Mesothelial cell of epicardium (in vitro differentiated cells): ENCODE measurements around the gene MRPS18A. TPM values are rescaled to one million over a fixed set of nuclear protein-coding genes. Genes with fewer than 3 reads are reported as not detected.

Source experiments
- DNase-seq, 2 experiments: peaks; one replicate each; pipeline ENCODE4 v3.0.0; 2021; ENCODE audit warnings: low spot score in 2 of 2; ENCODE audit not compliant: unreplicated experiment in 2 of 2
- H3K27ac Mint-ChIP-seq: 2 replicates; pipeline ENCODE4 v1.8.0; 2021; ENCODE audit warnings: mixed read lengths
- H3K27me3 Mint-ChIP-seq: 2 replicates; pipeline ENCODE4 v1.8.0; 2021; ENCODE audit warnings: low read depth, mixed read lengths
- H3K36me3 Mint-ChIP-seq: 2 replicates; pipeline ENCODE4 v1.8.0; 2021; ENCODE audit warnings: mixed read lengths
- H3K4me1 Mint-ChIP-seq: 2 replicates; pipeline ENCODE4 v1.8.0; 2021; ENCODE audit warnings: mixed read lengths
- H3K4me3 Mint-ChIP-seq: 2 replicates; pipeline ENCODE4 v1.8.0; 2021; ENCODE audit warnings: mild to moderate bottlenecking, moderate library complexity, mixed read lengths
- H3K9me3 Mint-ChIP-seq: 2 replicates; pipeline ENCODE4 v1.8.0; 2021; ENCODE audit warnings: mixed read lengths
- CTCF ChIP-seq: fragments of 200-600 bp; sonication (generic); IDR thresholded peaks from one replicate; pipeline ENCODE4 v1.5.0; 2021; ENCODE audit warnings: antibody characterized with exemption; ENCODE audit not compliant: unreplicated experiment
- total RNA-seq: library from RNA; stranded (reverse); gene quantifications from 3 replicates; pipeline ENCODE4 v1.2.1, GENCODE V29; 2021

MRPS18A gene
- total RNA-seq, 1 donor from 2014 or later: 41.4 TPM

GRCh38 chr6:43674921-43675320 lies 12.7 kb downstream of the MRPS18A start:
- H3K4me1 Mint-ChIP-seq: peaks cover 44% of the 10 kb centered on the region
- DNase-seq: no peak
- no peaks in the 10 kb centered on the region for H3K27me3 Mint-ChIP-seq
- TF ChIP-seq CTCF: no peak
- H3K27ac Mint-ChIP-seq: peak overlapping the region; percentile 61
- no peaks in the 10 kb centered on the region for H3K9me3 Mint-ChIP-seq
- peaks cover 29% of the 10 kb centered on the region for H3K36me3 Mint-ChIP-seq
- no peak overlapping the region for H3K4me3 Mint-ChIP-seq

GRCh38 chr6:43674291-43674690 lies 13.3 kb downstream of the MRPS18A start:
- Mint-ChIP-seq H3K36me3 (peaks cover 27% of the 10 kb centered on the region), H3K4me3 (no peak overlapping the region), H3K4me1 (peaks cover 44% of the 10 kb centered on the region), H3K27ac (peak overlapping the region; percentile 87), H3K27me3 (no peaks in the 10 kb centered on the region), H3K9me3 (no peaks in the 10 kb centered on the region)
- no peak for TF ChIP-seq CTCF
- DNase-seq: no peak

GRCh38 chr6:43673444-43674084 lies 14.0 kb downstream of the MRPS18A start:
- TF ChIP-seq CTCF: no peak
- H3K9me3 Mint-ChIP-seq: no peaks in the 10 kb centered on the region
- H3K4me1 Mint-ChIP-seq: peaks cover 50% of the 10 kb centered on the region
- H3K27me3 Mint-ChIP-seq: no peaks in the 10 kb centered on the region
- H3K4me3 Mint-ChIP-seq: no peak overlapping the region
- H3K36me3 Mint-ChIP-seq: peaks cover 27% of the 10 kb centered on the region
- peak; percentile 47 to 63 for DNase-seq
- peak overlapping the region; percentile 89 for H3K27ac Mint-ChIP-seq

- peaks cover 19% of the 10 kb centered on the region for H3K36me3 Mint-ChIP-seq
- H3K27me3 Mint-ChIP-seq: no peaks in the 10 kb centered on the region
- DNase-seq: no peak
- peak overlapping the region; percentile 43 for H3K27ac Mint-ChIP-seq
- H3K4me1 Mint-ChIP-seq: peaks cover 64% of the 10 kb centered on the region
- H3K9me3 Mint-ChIP-seq: no peaks in the 10 kb centered on the region
- TF ChIP-seq CTCF: no peak
- H3K4me3 Mint-ChIP-seq: no peak overlapping the region
These were observed 15.5 kb downstream of the MRPS18A start for GRCh38 chr6:43671801-43672690.

GRCh38 chr6:43671011-43671800 lies 16.4 kb downstream of the MRPS18A start:
- Mint-ChIP-seq H3K9me3 (no peaks in the 10 kb centered on the region), H3K36me3 (peaks cover 18% of the 10 kb centered on the region), H3K27me3 (no peaks in the 10 kb centered on the region), H3K4me3 (no peak overlapping the region), H3K27ac (peak overlapping the region; percentile 89), H3K4me1 (peaks cover 66% of the 10 kb centered on the region)
- DNase-seq: no peak
- TF ChIP-seq CTCF: no peak
